Panc1 (cell line): ENCODE results near the gene C2orf42. TPM values are rescaled to one million over a fixed set of nuclear protein-coding genes. Genes with fewer than 3 reads are reported as not detected.

ENCODE experiments used
- ATAC-seq: fragments of 200-7000 bp; cut with Tn5 transposase; 2 replicates; pipeline ENCODE4 v1.9.1; 2020; ENCODE audit warnings: mild to moderate bottlenecking, moderate library complexity
- BruUV-seq: library from RNA; stranded (reverse); fragments of 400-500 nt; replicated peaks from 2 replicates; lab custom pipeline; 2021; lab: Mats Ljungman, UMichigan
- CTCF ChIA-PET: fragments of 300-600 bp; sonication (Branson Sonifier 250); formaldehyde crosslinking; loops from one replicate; lab custom pipeline; 2022; ENCODE audit warnings: antibody characterized with exemption; lab: Charles Lee
- POLR2A ChIA-PET: fragments of 300-600 bp; sonication (Branson Sonifier 250); formaldehyde crosslinking; loops from one replicate; lab custom pipeline; 2022; ENCODE audit warnings: antibody characterized with exemption; lab: Charles Lee
- DNase-seq: peaks from one replicate; pipeline ENCODE4 v3.0.0-alpha.2; 2010; ENCODE audit warnings: low read depth, low spot score
- H3K27ac ChIP-seq: 2 replicates; pipeline ENCODE4 v1.5.1; 2011; ENCODE audit warnings: mild to moderate bottlenecking, low read length, inconsistent platforms
- H3K27me3 ChIP-seq: fragments of 200-500 bp; sonication (Bioruptor generic); 2 replicates; pipeline ENCODE4 v1.6.0; 2014; ENCODE audit warnings: low read length, inconsistent platforms; ENCODE audit not compliant: control insufficient read depth, insufficient read depth
- H3K36me3 ChIP-seq: fragments of 200-500 bp; sonication (Bioruptor generic); 2 replicates; pipeline ENCODE4 v1.5.1; 2014; ENCODE audit warnings: inconsistent platforms, mild to moderate bottlenecking, low read length, moderate library complexity; ENCODE audit not compliant: control insufficient read depth, insufficient read depth
- H3K4me1 ChIP-seq: 2 replicates; pipeline ENCODE4 v1.5.1; 2011; ENCODE audit warnings: inconsistent platforms, mild to moderate bottlenecking, low read length, moderate library complexity; ENCODE audit not compliant: control insufficient read depth, insufficient read depth
- H3K4me3 ChIP-seq, 2 experiments: 2 replicates each; pipeline ENCODE4 v1.5.1; 2011 to 2012; ENCODE audit warnings: low read depth in 2 of 2, low read length in 2 of 2, mild to moderate bottlenecking in 2 of 2, inconsistent platforms in 1 of 2, moderate library complexity in 1 of 2
- H3K9me3 ChIP-seq: fragments of 200-500 bp; sonication (Bioruptor generic); 2 replicates; pipeline ENCODE4 v1.5.1; 2014; ENCODE audit warnings: low read depth, mild to moderate bottlenecking, inconsistent platforms, low read length, moderate library complexity; ENCODE audit not compliant: control insufficient read depth, insufficient read depth
- POLR2AphosphoS5 ChIP-seq: IDR thresholded peaks from 2 replicates; pipeline ENCODE4 v1.6.1; 2012; ENCODE audit warnings: mild to moderate bottlenecking, low read depth, low read length, moderate library complexity
- SIN3A ChIP-seq: IDR thresholded peaks from 2 replicates; pipeline ENCODE4 v1.6.1; 2012; ENCODE audit warnings: low read depth, mild to moderate bottlenecking, low read length, moderate library complexity, borderline replicate concordance; ENCODE audit not compliant: insufficient read depth
- TCF7L2 ChIP-seq: IDR thresholded peaks from 2 replicates; pipeline ENCODE4 v1.6.1; 2011; ENCODE audit warnings: mild to moderate bottlenecking, low read depth, low read length, inconsistent platforms
- in situ Hi-C: cut with HindIII; loops from 2 replicates; pipeline ENCODE4 v1.10.0; 2016; ENCODE audit warnings: low sequenced_read_pairs, low pct_unique_long_range_greater_than_20kb
- intact Hi-C: fragments of 100-400 bp; cut with micrococcal nuclease; formaldehyde crosslinking; loops from one replicate; pipeline ENCODE4 v1.10.0; 2022; ENCODE audit not compliant: unreplicated experiment
- total RNA-seq: library from RNA; stranded (reverse); gene quantifications from one replicate; pipeline ENCODE4 v1.2.1, GENCODE V29; 2021; ENCODE audit not compliant: unreplicated experiment
- TF ChIP-seq, protein P1 (sequence below): fragments of 450-650 bp; IDR thresholded peaks from 2 replicates; pipeline ENCODE4 v1.5.1; 2017; ENCODE audit warnings: mild to moderate bottlenecking
- TF ChIP-seq, protein P2 (sequence below), 2 experiments: IDR thresholded peaks; 2 replicates each; pipeline ENCODE4 v1.6.1; 2011 to 2012; ENCODE audit warnings: low read depth in 2 of 2, control low read depth in 1 of 2, low read length in 1 of 2, mild to moderate bottlenecking in 1 of 2, moderate library complexity in 1 of 2; ENCODE audit not compliant: insufficient read depth in 1 of 2

Gene C2orf42
- total RNA-seq, 1 experiment from 2014 or later, result 15.4 TPM

DNA sequence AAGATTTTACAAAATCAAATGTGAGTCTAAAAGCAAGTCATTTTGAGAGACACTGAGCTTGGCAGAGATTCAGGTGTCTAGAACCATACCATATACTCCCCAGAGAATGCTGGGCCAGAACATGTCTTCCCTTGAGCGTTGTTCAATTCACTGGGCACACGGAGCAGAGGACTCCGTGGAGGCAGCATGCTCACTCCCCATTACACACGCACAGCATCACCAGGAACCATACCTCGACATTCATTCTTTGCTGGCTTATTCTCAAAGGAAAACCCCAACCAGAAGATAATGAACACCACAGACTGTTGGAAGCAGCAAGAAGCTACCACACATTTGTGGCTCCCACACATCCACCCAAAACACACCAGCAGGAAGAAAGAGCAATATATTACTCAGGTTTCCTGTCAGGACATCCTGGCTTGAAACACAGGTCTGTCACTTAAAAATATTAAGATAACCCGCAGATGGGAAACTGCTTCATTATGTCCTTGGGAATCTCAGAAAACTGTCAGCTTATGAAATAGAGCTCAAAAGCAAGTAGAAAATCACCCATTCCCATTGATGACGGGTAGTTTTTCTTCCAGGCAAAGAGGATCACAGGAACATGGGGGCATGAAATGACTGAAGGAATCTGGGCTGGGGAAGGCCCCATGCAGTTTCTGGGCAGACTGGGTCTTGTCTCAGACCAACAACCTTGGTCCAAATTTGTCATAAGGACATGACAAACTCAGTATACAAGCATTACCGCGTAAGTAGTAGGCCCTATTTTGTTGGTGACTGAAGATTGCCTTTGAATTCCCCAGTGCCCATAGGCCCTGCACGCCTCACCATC is 57.1 kb downstream of the C2orf42 start:
- no peak for ATAC-seq
- H3K36me3 ChIP-seq, result no peaks in the 10 kb centered on the region
- in situ Hi-C loops, result no loop called here

DNA sequence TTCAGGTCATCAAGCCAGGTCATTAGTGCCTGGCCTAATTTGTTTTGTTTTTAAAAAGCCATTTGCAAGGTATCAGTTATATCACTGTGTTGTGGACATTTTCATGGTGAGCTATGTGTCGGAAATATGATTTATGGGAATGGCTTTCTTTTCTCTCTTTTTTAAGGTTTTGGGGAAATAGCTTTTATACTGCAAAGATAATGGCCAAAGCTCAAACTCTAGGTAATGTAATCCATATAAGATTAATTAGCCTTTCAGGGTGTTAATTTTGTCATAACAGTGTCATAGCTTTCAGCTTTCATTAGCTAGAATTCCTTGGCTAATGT is 57.7 kb downstream of the C2orf42 start:
- CTCF ChIA-PET, result no interaction called here
- BruUV-seq, result no TSS peak
- Histone ChIP-seq H3K4me1 (peaks cover 45% of the 10 kb centered on the region), H3K4me3 (peak overlapping the region; percentile 35 to 56), H3K27me3 (no peaks in the 10 kb centered on the region), H3K27ac (peak overlapping the region; percentile 96), H3K9me3 (no peaks in the 10 kb centered on the region), H3K36me3 (no peaks in the 10 kb centered on the region)
- intact Hi-C loops, result no loop called here
- no peak for ATAC-seq
- DNase-seq, result no peak
- in situ Hi-C loops, result no loop called here
- POLR2A ChIA-PET, result no interaction called here
- TF ChIP-seq, protein P1, sequence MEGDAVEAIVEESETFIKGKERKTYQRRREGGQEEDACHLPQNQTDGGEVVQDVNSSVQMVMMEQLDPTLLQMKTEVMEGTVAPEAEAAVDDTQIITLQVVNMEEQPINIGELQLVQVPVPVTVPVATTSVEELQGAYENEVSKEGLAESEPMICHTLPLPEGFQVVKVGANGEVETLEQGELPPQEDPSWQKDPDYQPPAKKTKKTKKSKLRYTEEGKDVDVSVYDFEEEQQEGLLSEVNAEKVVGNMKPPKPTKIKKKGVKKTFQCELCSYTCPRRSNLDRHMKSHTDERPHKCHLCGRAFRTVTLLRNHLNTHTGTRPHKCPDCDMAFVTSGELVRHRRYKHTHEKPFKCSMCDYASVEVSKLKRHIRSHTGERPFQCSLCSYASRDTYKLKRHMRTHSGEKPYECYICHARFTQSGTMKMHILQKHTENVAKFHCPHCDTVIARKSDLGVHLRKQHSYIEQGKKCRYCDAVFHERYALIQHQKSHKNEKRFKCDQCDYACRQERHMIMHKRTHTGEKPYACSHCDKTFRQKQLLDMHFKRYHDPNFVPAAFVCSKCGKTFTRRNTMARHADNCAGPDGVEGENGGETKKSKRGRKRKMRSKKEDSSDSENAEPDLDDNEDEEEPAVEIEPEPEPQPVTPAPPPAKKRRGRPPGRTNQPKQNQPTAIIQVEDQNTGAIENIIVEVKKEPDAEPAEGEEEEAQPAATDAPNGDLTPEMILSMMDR, result no peak
- TF ChIP-seq, protein P2, sequence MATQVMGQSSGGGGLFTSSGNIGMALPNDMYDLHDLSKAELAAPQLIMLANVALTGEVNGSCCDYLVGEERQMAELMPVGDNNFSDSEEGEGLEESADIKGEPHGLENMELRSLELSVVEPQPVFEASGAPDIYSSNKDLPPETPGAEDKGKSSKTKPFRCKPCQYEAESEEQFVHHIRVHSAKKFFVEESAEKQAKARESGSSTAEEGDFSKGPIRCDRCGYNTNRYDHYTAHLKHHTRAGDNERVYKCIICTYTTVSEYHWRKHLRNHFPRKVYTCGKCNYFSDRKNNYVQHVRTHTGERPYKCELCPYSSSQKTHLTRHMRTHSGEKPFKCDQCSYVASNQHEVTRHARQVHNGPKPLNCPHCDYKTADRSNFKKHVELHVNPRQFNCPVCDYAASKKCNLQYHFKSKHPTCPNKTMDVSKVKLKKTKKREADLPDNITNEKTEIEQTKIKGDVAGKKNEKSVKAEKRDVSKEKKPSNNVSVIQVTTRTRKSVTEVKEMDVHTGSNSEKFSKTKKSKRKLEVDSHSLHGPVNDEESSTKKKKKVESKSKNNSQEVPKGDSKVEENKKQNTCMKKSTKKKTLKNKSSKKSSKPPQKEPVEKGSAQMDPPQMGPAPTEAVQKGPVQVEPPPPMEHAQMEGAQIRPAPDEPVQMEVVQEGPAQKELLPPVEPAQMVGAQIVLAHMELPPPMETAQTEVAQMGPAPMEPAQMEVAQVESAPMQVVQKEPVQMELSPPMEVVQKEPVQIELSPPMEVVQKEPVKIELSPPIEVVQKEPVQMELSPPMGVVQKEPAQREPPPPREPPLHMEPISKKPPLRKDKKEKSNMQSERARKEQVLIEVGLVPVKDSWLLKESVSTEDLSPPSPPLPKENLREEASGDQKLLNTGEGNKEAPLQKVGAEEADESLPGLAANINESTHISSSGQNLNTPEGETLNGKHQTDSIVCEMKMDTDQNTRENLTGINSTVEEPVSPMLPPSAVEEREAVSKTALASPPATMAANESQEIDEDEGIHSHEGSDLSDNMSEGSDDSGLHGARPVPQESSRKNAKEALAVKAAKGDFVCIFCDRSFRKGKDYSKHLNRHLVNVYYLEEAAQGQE (IDR thresholded peaks at IDR 0.05; ENCODE audit: insufficient read depth in 1 of 2, low read depth in 2 of 2, low read length in 1 of 2), result no peak
- TF ChIP-seq SIN3A, result no peak
- no peak for TF ChIP-seq POLR2AphosphoS5
- no peak for TF ChIP-seq TCF7L2

More for the DNA sequence above, 57.1 kb downstream of the C2orf42 start:
- no peaks in the 10 kb centered on the region for H3K9me3 ChIP-seq
- intact Hi-C loops, result no loop called here
- ChIA-PET CTCF (no interaction called here), POLR2A (interaction anchor here (0.7 kb wide), 1 partner anchor 30 kb away, joined by 6 read pairs; no protein-coding TSS in a partner anchor)
- no TSS peak for BruUV-seq
- H3K27ac ChIP-seq, result peak overlapping the region; percentile 96
- H3K4me3 ChIP-seq, result no peak overlapping the region
- H3K4me1 ChIP-seq, result peaks cover 42% of the 10 kb centered on the region
- no peak for DNase-seq
- no peak for TF ChIP-seq SIN3A
- TF ChIP-seq, protein P2 (IDR thresholded peaks at IDR 0.05; ENCODE audit: insufficient read depth in 1 of 2, low read depth in 2 of 2, low read length in 1 of 2), result no peak
- TF ChIP-seq, protein P1, result no peak
- TF ChIP-seq POLR2AphosphoS5, result no peak
- no peak for TF ChIP-seq TCF7L2
- H3K27me3 ChIP-seq, result no peaks in the 10 kb centered on the region
